Mesothelial cell of epicardium (in vitro differentiated cells): Measurements from ENCODE around the gene C19orf85. TPM values are rescaled to one million over a fixed set of nuclear protein-coding genes. Genes with fewer than 3 reads are reported as not detected.
"Not testable (repeated sequence)": the region's sequence is repeated elsewhere in the genome, so short reads cannot be mapped to it uniquely, and the experiment has no call there.

Experiments
- DNase-seq, 2 experiments: peaks; one replicate each; pipeline ENCODE4 v3.0.0; 2021; ENCODE audit warnings: low spot score in 2 of 2; ENCODE audit not compliant: unreplicated experiment in 2 of 2
- H3K27ac Mint-ChIP-seq: 2 replicates; pipeline ENCODE4 v1.8.0; 2021; ENCODE audit warnings: mixed read lengths
- H3K27me3 Mint-ChIP-seq: 2 replicates; pipeline ENCODE4 v1.8.0; 2021; ENCODE audit warnings: low read depth, mixed read lengths
- H3K36me3 Mint-ChIP-seq: 2 replicates; pipeline ENCODE4 v1.8.0; 2021; ENCODE audit warnings: mixed read lengths
- H3K4me1 Mint-ChIP-seq: 2 replicates; pipeline ENCODE4 v1.8.0; 2021; ENCODE audit warnings: mixed read lengths
- H3K4me3 Mint-ChIP-seq: 2 replicates; pipeline ENCODE4 v1.8.0; 2021; ENCODE audit warnings: mild to moderate bottlenecking, moderate library complexity, mixed read lengths
- H3K9me3 Mint-ChIP-seq: 2 replicates; pipeline ENCODE4 v1.8.0; 2021; ENCODE audit warnings: mixed read lengths
- total RNA-seq: library from RNA; stranded (reverse); gene quantifications from 3 replicates; pipeline ENCODE4 v1.2.1, GENCODE V29; 2021
- TF ChIP-seq, protein P1 (sequence below): fragments of 200-600 bp; sonication (generic); IDR thresholded peaks from one replicate; pipeline ENCODE4 v1.5.0; 2021; ENCODE audit warnings: antibody characterized with exemption; ENCODE audit not compliant: unreplicated experiment

Gene C19orf85
- total RNA-seq, 1 donor from 2014 or later: not detected

DNA sequence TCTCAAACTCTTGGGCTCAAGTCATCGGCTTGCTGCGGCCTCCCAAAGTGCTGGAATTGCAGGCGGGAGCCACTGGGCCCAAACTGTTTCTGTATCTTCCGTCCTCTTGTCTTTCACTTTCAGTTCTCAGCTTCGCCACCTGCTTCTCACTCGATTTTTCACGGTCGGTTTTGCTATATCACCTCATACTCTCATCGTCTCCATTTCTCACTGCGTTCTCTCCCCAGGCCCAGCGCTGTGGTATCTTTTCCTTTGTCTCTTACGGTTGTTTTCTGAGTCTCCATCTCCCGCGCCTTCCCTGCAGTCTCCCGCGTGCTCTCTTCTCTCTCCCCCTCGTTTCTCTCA lies 38.6 kb upstream of the C19orf85 start:
- TF ChIP-seq, protein P1, sequence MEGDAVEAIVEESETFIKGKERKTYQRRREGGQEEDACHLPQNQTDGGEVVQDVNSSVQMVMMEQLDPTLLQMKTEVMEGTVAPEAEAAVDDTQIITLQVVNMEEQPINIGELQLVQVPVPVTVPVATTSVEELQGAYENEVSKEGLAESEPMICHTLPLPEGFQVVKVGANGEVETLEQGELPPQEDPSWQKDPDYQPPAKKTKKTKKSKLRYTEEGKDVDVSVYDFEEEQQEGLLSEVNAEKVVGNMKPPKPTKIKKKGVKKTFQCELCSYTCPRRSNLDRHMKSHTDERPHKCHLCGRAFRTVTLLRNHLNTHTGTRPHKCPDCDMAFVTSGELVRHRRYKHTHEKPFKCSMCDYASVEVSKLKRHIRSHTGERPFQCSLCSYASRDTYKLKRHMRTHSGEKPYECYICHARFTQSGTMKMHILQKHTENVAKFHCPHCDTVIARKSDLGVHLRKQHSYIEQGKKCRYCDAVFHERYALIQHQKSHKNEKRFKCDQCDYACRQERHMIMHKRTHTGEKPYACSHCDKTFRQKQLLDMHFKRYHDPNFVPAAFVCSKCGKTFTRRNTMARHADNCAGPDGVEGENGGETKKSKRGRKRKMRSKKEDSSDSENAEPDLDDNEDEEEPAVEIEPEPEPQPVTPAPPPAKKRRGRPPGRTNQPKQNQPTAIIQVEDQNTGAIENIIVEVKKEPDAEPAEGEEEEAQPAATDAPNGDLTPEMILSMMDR: no peak
- no peaks in the 10 kb centered on the region for H3K36me3 Mint-ChIP-seq
- no peaks in the 10 kb centered on the region for H3K9me3 Mint-ChIP-seq
- peaks cover 22% of the 10 kb centered on the region for H3K27me3 Mint-ChIP-seq
- H3K4me3 Mint-ChIP-seq: no peak overlapping the region
- H3K4me1 Mint-ChIP-seq: peaks cover 10% of the 10 kb centered on the region
- no peak overlapping the region for H3K27ac Mint-ChIP-seq
- DNase-seq: no peak

DNA sequence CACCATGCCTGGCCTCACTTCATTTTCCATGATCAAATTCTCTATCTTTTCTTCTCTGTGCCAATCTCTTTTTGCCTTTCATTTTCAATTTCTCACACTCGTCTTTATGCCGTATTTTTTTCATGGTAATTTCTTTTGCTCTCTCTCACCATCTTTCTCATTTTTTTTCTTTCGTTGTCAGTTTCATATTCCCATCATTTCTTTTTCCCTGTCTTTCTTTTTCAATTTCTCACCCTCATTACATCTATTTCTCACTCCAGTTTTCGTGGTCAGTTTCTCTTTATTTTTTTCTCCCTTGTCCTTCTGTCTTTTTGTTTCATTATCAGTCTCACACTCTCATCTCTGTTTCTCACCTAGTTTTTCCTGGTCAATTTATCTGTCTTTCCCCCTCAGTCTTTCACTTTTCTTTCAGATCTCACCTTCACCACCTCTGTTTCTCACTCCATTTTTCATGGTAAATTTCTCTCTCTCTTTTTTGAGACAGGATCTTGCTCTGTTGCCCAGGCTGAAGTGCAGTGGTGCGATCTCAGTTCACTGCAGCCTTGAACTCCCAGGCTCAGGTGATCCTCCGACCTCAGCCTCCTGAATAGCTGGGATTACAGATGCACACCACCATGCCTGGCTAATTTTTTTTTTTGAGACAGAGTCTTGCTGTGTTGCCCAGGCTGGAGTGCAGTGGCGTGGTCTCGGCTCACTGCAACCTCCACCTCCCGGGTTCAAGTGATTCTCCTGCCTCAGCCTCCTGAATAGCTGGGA lies 37.8 kb upstream of the C19orf85 start:
- H3K27me3 Mint-ChIP-seq: peaks cover 22% of the 10 kb centered on the region
- peaks cover 11% of the 10 kb centered on the region for H3K4me1 Mint-ChIP-seq

DNA sequence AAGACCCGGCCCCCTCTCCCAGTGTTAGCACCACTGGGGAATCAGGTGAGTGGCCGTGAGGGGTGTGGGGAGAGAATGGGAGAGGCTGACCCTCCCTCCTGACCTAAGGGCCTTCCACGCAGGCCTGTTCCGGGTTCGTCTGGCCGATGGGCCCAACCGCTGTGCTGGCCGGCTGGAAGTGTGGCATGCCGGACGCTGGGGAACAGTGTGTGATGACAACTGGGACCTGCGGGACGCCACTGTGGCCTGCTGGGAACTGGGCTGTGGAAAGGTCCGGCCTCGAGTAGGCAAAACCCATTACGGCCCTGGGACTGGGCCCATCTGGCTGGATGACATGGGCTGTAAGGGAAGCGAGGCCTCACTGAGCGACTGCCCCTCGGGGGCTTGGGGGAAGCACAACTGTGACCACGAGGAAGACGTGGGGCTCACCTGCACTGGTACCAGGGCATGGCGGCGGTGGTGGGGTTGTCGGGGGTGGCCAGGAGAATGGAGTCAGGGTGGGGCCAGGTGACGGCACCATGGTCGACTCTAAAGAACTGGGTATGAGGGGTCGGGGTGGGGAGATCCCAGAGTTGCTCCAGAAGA lies 35.9 kb upstream of the C19orf85 start:
- no peak overlapping the region for H3K27ac Mint-ChIP-seq
- no peak overlapping the region for H3K4me3 Mint-ChIP-seq
- TF ChIP-seq, protein P1: no peak
- peaks cover 16% of the 10 kb centered on the region for H3K4me1 Mint-ChIP-seq
- no peaks in the 10 kb centered on the region for H3K9me3 Mint-ChIP-seq
- peaks cover 18% of the 10 kb centered on the region for H3K27me3 Mint-ChIP-seq
- H3K36me3 Mint-ChIP-seq: no peaks in the 10 kb centered on the region
- no peak for DNase-seq

More for the DNA sequence above, 37.8 kb upstream of the C19orf85 start:
- Mint-ChIP-seq H3K9me3 (no peaks in the 10 kb centered on the region), H3K27ac (no peak overlapping the region), H3K4me3 (no peak overlapping the region), H3K36me3 (no peaks in the 10 kb centered on the region)
- no peak for DNase-seq
- TF ChIP-seq, protein P1: no peak

DNA sequence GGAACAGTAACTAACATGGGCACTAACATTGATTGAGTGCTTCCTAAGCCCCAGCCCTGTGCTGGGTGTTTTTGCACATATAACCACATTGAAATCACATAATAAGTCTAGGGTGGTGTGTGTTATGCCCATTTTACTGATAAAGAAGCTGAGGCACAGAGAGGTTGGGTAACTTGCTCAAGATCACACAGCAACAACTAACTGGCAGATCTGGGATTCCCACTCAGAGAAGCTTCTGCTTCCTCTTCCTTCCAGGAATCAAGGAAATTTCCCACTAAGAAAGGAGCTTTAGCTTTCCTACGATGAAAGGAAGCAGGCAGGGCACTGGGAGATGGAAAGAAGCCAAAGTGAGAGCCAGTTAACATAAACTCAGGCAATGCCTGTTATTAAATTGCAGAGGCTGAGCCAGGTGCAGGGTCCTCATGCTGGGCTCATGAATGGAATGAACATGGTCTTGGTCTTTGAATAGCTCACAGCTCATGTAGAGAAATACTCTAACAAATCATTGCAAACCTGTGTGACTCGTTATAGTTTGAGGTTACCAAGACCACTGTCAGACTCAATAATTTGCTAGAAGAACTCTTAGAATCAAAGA lies 33.8 kb upstream of the C19orf85 start:
- DNase-seq: no peak
- no peaks in the 10 kb centered on the region for H3K9me3 Mint-ChIP-seq
- no peaks in the 10 kb centered on the region for H3K36me3 Mint-ChIP-seq
- peaks cover 7% of the 10 kb centered on the region for H3K27me3 Mint-ChIP-seq
- no peak overlapping the region for H3K4me3 Mint-ChIP-seq
- TF ChIP-seq, protein P1: no peak
- no peak overlapping the region for H3K27ac Mint-ChIP-seq
- H3K4me1 Mint-ChIP-seq: peaks cover 17% of the 10 kb centered on the region

DNA sequence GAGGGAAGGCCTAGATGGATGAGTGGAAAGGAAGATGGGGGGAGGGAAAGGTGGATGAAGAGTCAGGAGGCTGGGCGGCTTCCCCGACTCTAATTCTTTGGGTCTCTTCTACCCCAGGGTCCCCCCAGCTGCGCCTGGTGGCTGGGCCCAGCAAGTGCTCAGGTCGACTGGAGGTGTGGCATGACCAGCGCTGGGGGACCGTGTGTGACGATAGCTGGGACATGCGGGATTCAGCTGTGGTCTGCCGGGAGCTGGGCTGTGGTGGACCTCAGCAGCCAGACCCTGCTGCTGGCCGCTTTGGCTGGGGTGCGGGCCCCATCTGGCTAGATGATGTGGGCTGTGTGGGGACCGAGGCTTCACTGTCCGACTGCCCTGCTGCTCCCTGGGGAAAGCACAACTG lies 33.2 kb upstream of the C19orf85 start:
- Mint-ChIP-seq H3K36me3 (no peaks in the 10 kb centered on the region), H3K4me1 (peaks cover 17% of the 10 kb centered on the region), H3K4me3 (no peak overlapping the region), H3K9me3 (no peaks in the 10 kb centered on the region), H3K27me3 (peaks cover 4% of the 10 kb centered on the region), H3K27ac (no peak overlapping the region)
- TF ChIP-seq, protein P1: no peak
- DNase-seq: no peak

DNA sequence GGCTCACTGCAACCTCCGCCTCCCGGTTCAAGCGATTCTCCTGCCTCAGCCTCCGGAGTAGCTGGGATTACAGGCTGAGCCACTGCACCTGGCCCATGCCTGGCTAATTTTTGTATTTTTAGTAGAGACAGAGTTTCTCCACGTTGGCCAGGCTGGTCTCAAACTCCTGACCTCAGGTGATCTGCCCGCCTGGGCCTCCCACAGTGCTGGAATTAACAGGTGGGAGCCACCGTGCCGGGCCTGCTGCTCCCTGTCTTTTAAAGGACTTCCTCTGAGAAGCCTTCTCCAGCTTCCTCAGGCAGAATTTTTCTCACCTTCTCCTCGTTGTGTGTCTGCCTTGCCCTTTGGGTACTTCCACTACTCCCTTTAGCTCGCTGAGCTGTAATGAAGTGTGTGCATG lies 32.3 kb upstream of the C19orf85 start:
- H3K4me1 Mint-ChIP-seq: peaks cover 20% of the 10 kb centered on the region
- H3K4me3 Mint-ChIP-seq, H3K27ac Mint-ChIP-seq, H3K36me3 Mint-ChIP-seq, H3K9me3 Mint-ChIP-seq, DNase-seq, H3K27me3 Mint-ChIP-seq: not testable (repeated sequence)
